ENCODE results near the gene TCP11L1. TPM values are rescaled to one million over a fixed set of nuclear protein-coding genes. Genes with fewer than 3 reads are reported as not detected.

Gene TCP11L1
- total RNA-seq, 4 donors from 2014 or later = 45.9 to 122 (median 61.8) TPM

GRCh38 chr11:33064866-33065265 is 25.5 kb downstream of the TCP11L1 start:
- H3K27ac ChIP-seq = peak overlapping the region in 3 of 4 donors; percentile 53 to 76 (median 66)
- H3K36me3 ChIP-seq = peaks cover 0 to 72% (median 14%) of the 10 kb centered on the region in 3 donors
- no peak overlapping the region for H3K4me3 ChIP-seq
- TF ChIP-seq EP300 (IDR thresholded peaks at IDR 0.05) = no peak
- TF ChIP-seq POLR2A (IDR thresholded peaks at IDR 0.05) = no peak
- TF ChIP-seq CTCF (IDR thresholded peaks at IDR 0.05) = no peak
- peaks cover 0 to 33% (median 18%) of the 10 kb centered on the region in 4 donors for H3K4me1 ChIP-seq
- no peak for DNase-seq (ENCODE audit: low spot score in 2 of 2)
- no peaks in the 10 kb centered on the region for H3K9me3 ChIP-seq
- 82 to 83% methylated on average over 5 of the region's 5 CpGs for WGBS, 2 donors
- H3K27me3 ChIP-seq = no peaks in the 10 kb centered on the region

- WGBS, 2 donors = 68 to 69% methylated on average over 17 to 22 of the region's 22 CpGs
- Histone ChIP-seq H3K36me3 (peaks cover 0 to 70% (median 17%) of the 10 kb centered on the region in 3 donors), H3K4me3 (no peak overlapping the region), H3K27me3 (no peaks in the 10 kb centered on the region), H3K9me3 (no peaks in the 10 kb centered on the region), H3K27ac (peak overlapping the region in 1 of 4 donors; percentile 76), H3K4me1 (peaks cover 0 to 33% (median 18%) of the 10 kb centered on the region in 4 donors)
- TF ChIP-seq POLR2A (IDR thresholded peaks at IDR 0.05) (no peak), CTCF (IDR thresholded peaks at IDR 0.05) (peak; percentile 79 to 85 (median 82))
- peak; percentile 37 to 48 for DNase-seq (ENCODE audit: low spot score in 2 of 2)
These were observed 26.2 kb downstream of the TCP11L1 start for GRCh38 chr11:33065445-33066178.

- H3K27ac ChIP-seq = no peak overlapping the region
- peaks cover 0 to 33% (median 18%) of the 10 kb centered on the region in 4 donors for H3K4me1 ChIP-seq
- H3K27me3 ChIP-seq = no peaks in the 10 kb centered on the region
- 82 to 83% methylated on average over 3 of the region's 3 CpGs for WGBS, 2 donors
- no peaks in the 10 kb centered on the region for H3K9me3 ChIP-seq
- TF ChIP-seq POLR2A (IDR thresholded peaks at IDR 0.05) = no peak
- TF ChIP-seq CTCF (IDR thresholded peaks at IDR 0.05) = no peak
- no peak for TF ChIP-seq EP300 (IDR thresholded peaks at IDR 0.05)
- no peak for DNase-seq (ENCODE audit: low spot score in 2 of 2)
- peaks cover 0 to 72% (median 17%) of the 10 kb centered on the region in 3 donors for H3K36me3 ChIP-seq
- no peak overlapping the region for H3K4me3 ChIP-seq
These were observed 27.9 kb downstream of the TCP11L1 start for GRCh38 chr11:33067294-33067693.

GRCh38 chr11:33068611-33069340 is 29.4 kb downstream of the TCP11L1 start:
- 94 to 96% methylated on average over 17 of the region's 17 CpGs for WGBS, 2 donors
- H3K4me3 ChIP-seq = no peak overlapping the region
- no peaks in the 10 kb centered on the region for H3K27me3 ChIP-seq
- H3K9me3 ChIP-seq = no peaks in the 10 kb centered on the region
- no peak for TF ChIP-seq EP300 (IDR thresholded peaks at IDR 0.05)
- peaks cover 0 to 78% (median 21%) of the 10 kb centered on the region in 3 donors for H3K36me3 ChIP-seq
- no peak overlapping the region for H3K27ac ChIP-seq
- H3K4me1 ChIP-seq = peaks cover 0 to 22% (median 11%) of the 10 kb centered on the region in 4 donors
- DNase-seq (ENCODE audit: low spot score in 2 of 2) = no peak

GRCh38 chr11:33072465-33072864 is 33.1 kb downstream of the TCP11L1 start:
- peaks cover 0 to 6% (median 0%) of the 10 kb centered on the region in 4 donors for H3K4me1 ChIP-seq
- TF ChIP-seq CTCF (IDR thresholded peaks at IDR 0.05) = no peak
- TF ChIP-seq EP300 (IDR thresholded peaks at IDR 0.05) = no peak
- no peak for TF ChIP-seq POLR2A (IDR thresholded peaks at IDR 0.05)
- 74 to 79% methylated on average over 8 of the region's 8 CpGs for WGBS, 2 donors
- H3K9me3 ChIP-seq = no peaks in the 10 kb centered on the region
- H3K36me3 ChIP-seq = peaks cover 0 to 97% (median 33%) of the 10 kb centered on the region in 3 donors
- H3K27ac ChIP-seq = no peak overlapping the region
- no peak for DNase-seq (ENCODE audit: low spot score in 2 of 2)
- H3K4me3 ChIP-seq = no peak overlapping the region
- H3K27me3 ChIP-seq = no peaks in the 10 kb centered on the region

All from tibial nerve (tissue), 4 donors.